Measurements from ENCODE around the gene EXOC6B.

Gene EXOC6B

GRCh38 chr2:72785517-72785916 lies 40.3 kb downstream of the EXOC6B start:
- DNase-seq: no peak

GRCh38 chr2:72782520-72782919 lies 43.3 kb downstream of the EXOC6B start:
- no peak for DNase-seq

- DNase-seq: no peak
Measured at GRCh38 chr2:72781480-72781879, 44.4 kb downstream of the EXOC6B start.

- DNase-seq: no peak
Measured at GRCh38 chr2:72780477-72780876, 45.4 kb downstream of the EXOC6B start.

- no peak for DNase-seq
Measured at GRCh38 chr2:72779495-72779894, 46.3 kb downstream of the EXOC6B start.

GRCh38 chr2:72778410-72778809 lies 47.4 kb downstream of the EXOC6B start:
- DNase-seq: no peak

- DNase-seq: peak; percentile 30
Measured at GRCh38 chr2:72770879-72771461, 54.9 kb downstream of the EXOC6B start.

- no peak for DNase-seq
Measured at GRCh38 chr2:72765997-72766609, 59.7 kb downstream of the EXOC6B start.

DNA sequence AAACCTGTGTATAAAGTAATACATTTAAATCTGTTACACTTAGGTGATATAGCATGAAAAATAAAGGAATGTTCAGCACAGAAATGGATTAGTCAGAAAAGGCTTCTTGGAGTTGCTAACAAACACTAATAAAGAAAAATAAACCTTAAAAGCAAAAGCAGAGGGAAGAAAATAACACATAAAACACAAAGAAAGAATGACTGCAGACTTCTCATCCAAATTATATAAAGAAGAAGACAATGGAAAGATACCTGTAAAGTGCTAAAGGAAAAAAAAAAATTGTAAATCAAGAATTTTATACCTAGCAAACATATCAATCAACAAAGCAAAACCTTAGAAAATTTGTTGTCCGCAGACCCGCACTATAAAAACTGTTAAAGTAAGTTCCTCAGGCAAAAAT lies 63.6 kb downstream of the EXOC6B start:
- DNase-seq: no peak

GRCh38 chr2:72759755-72760154 lies 66.1 kb downstream of the EXOC6B start:
- no peak for DNase-seq

- no peak for DNase-seq
Measured at GRCh38 chr2:72757177-72757775, 68.6 kb downstream of the EXOC6B start.

DNA sequence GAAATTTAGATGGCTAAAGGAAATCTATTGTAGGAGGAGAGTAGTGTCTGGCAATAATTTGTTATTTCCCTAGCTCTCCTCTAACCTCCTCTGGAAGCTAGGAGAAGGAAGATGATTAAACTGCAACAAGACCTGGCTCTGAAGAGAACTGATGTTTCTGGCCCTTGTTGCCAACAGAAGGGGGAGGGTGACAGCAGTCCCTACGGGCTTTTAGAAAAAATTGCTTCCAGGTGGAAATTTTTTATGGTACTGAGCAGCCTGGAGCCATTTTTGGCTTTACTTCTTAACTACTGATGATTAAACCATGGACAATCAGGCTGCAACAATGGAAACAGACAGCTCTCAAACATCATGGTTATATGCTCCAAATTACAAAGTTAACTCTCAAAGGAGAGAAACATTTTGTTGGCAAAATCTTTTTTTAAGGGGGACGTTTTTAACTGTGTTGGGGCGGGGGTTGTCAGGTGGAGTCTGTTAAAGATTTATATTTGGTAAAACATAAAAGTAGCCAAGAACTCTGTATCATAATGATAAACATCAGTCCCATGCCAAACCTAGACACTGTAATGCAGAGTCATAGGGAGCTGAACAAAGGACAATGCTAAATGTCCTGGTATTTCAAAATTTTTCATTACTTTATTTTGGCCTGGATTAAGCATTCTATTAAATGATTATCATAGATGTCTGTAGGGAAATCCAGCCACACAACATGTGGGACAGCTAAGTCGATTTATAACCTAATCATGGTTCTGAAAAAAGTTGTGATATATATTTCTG lies 70.0 kb downstream of the EXOC6B start:
- DNase-seq: no peak

DNA sequence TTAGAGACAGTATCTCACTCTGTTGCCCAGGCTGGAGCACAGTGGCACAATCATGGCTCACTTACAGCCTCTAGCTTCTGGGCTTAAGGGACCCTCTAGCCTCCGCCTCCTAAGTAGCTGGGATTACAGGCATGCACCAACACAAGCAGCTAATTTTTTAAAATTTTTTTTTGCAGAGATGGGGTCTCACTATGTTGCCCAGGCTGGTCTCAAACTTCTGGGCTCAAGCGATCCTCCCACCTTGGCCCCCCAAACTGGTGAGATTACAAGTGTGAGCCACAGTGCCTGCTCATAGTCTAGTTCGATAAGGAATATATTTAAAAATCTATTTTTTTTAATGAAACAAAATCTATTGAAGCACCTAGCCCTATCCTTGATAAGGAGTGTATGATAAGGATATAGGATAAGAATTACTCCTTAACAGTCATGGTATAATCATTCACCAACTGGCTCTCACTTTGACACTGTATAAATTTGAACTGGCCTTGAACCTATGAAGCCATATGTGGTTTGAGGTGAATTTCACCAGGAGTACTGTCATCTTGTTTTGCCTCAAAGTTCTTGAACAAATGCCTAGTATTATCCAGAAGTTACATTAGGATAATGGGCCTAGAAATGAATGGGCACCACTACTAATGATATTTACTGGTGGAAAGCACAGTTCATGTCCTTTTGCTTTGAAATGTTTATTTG lies 71.1 kb downstream of the EXOC6B start:
- no peak for DNase-seq

GRCh38 chr2:72750977-72751639 lies 74.7 kb downstream of the EXOC6B start:
- no peak for DNase-seq

DNA sequence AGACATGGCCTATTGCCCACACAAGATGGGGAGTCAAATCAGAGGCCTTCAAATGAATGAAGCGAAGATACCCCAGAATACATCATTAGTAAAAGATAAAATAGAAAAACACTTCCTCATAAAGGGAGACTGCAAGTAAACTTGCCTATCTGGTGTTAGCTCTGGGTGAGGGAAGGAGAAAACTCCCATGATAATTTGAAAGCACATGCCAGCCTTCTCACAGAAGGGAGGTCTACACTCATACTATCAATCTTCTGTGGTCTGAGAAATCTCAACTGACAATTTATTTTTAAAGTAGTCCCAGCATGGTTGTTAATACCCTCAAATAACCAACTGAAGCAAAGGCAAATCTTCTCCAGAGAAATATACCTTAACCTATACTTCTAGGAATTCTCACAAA lies 75.4 kb downstream of the EXOC6B start:
- DNase-seq: no peak

DNA sequence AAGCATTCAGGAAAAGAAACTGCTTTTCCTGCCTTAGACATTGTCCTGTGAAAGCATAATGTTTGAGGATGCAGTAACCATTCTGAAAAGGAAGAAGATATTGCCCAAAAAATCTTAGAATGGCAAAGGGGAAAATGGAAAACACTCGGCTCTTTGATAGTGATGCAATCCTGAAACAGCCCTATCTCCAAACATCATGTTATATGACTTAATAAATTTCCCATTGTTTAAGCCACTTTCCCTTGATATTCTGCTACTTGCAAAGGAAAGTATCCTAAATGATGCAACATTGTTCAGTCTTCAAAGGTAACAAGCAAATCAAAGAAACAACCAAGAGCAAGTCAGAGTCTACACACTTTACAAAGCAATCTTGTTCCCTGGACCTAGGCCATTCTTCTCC lies 78.5 kb downstream of the EXOC6B start:
- no peak for DNase-seq

GRCh38 chr2:72745679-72746368 lies 80.0 kb downstream of the EXOC6B start:
- no peak for DNase-seq

DNA sequence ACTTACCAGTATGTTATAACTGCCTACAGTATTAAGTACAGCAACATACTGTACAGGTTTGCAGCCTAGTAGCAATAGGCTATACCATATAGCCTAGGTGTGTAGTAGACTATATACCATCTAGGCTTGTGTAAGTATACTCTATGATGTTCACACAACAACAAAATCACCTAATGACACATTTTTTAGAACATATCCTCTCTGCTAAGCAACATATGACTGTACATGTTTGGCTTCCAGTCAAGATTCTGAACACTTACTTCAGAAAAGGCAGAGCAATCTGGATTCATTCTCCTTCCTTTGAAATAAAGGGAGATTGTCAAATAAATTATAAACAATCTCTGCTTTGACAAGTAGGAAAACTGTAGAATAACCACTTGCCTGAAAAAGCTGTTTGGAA lies 81.8 kb downstream of the EXOC6B start:
- DNase-seq: no peak

GRCh38 chr2:72743481-72743880 lies 82.4 kb downstream of the EXOC6B start:
- DNase-seq: no peak

GRCh38 chr2:72738096-72738495 lies 87.7 kb downstream of the EXOC6B start:
- no peak for DNase-seq

- no peak for DNase-seq
Measured at GRCh38 chr2:72734432-72734831, 91.4 kb downstream of the EXOC6B start.

- DNase-seq: no peak
Measured at GRCh38 chr2:72731116-72731515, 94.7 kb downstream of the EXOC6B start.

Measured in activated CD4-positive, alpha-beta T cell treated with anti-CD3 and anti-CD28 coated beads, Interleukin-2, amount 50 U/mL, for 4 hours (primary cell).